Measurements from ENCODE around the gene CXorf51A. TPM values are rescaled to one million over a fixed set of nuclear protein-coding genes. Genes with fewer than 3 reads are reported as not detected.
"Not testable (repeated sequence)": the region's sequence is repeated elsewhere in the genome, so short reads cannot be mapped to it uniquely, and the experiment has no call there.

The CXorf51A gene
- total RNA-seq, result not detected
- polyA plus RNA-seq, result not detected

DNA sequence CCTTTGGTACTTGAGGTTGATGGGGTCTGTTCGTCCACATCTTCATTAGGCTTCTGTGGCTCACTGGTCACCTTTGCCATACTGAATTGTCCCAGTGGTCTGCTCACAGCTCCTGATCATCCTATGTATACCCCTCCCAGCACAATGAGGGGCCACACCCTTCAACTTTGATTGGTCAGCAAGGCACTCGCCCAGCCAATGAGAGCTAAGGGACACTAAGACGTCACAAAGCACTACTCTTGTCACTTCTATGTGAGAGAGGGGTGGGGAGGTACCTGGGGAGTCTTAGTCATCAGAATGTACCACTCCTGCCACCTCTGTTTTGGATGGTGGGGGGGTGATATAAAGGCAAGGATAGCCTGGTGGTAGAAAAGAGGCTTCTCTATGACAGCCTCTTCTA is at the start of gene CXorf51A:
CXorf51A (minus strand) TSS at position 101 of the 400 bp plus-strand sequence; CDS start at position 80, 21 bp downstream.
- not testable (repeated sequence) for H3K36me3 ChIP-seq (ENCODE audit: control insufficient read depth, insufficient read depth, low read length); H3K27ac Mint-ChIP-seq; H3K4me1 Mint-ChIP-seq; H3K36me3 Mint-ChIP-seq; H3K4me3 ChIP-seq (ENCODE audit: low read depth, low read length); DNase-seq; H3K9me3 ChIP-seq (ENCODE audit: control insufficient read depth in 2 of 2, low read length in 2 of 2); H3K9me3 Mint-ChIP-seq; H3K27ac ChIP-seq (ENCODE audit: insufficient read depth, low read length, poor library complexity, severe bottlenecking); H3K4me3 Mint-ChIP-seq; H3K4me1 ChIP-seq (ENCODE audit: control insufficient read depth, insufficient read depth, low read length, poor library complexity, severe bottlenecking); H3K27me3 ChIP-seq (ENCODE audit: control insufficient read depth, insufficient read depth, low read length); ATAC-seq (ENCODE audit: low read depth in 2 of 2); H3K27me3 Mint-ChIP-seq

DNA sequence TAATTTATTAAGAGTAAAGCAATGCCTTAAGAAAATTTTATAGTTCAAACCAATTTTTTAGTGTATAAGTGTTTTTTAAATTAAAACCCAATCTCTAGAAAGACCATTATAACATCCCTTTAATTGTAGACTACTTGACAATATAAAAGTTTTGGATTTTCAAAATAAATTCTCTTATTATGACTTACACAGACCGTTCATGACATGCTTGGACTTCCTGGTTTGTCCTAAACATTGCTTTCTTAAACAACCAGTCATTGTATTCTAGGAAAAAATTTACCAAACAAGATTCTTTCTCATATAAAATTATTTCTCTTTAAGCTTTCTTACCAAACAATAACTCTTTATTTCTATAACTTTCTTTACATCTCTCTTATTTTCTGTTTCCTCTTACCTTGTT is 49.0 kb upstream of the CXorf51A start:
- Mint-ChIP-seq H3K27ac (no peak overlapping the region), H3K27me3 (no peaks in the 10 kb centered on the region)
- peaks cover 0 to 4% of the 10 kb centered on the region in 2 experiments for H3K9me3 ChIP-seq (ENCODE audit: control insufficient read depth in 2 of 2, low read length in 2 of 2)

DNA sequence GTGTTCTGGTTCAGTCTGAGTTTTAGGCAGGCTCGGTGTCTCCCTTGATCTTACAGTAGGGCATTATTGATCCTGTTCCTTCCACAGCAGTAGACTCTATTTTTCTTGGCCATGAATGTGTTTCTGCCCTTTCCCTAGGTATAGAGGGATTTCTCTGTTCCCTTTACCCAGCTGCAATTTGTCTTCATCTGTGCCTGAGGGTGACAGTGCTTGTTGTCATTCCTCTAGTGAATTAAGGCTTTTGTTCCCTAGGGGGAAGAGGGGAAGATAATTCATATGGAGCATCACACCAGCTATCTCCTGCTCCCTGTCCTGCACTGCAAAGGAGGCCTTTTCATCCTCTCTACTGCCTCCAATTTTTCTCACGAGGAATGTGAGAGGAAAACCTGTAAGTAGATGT is 39.7 kb upstream of the CXorf51A start:
- no peak for ATAC-seq (ENCODE audit: low read depth in 2 of 2)
- no peaks in the 10 kb centered on the region for H3K9me3 ChIP-seq (ENCODE audit: control insufficient read depth in 2 of 2, low read length in 2 of 2)
- H3K4me3 Mint-ChIP-seq, result no peak overlapping the region

More for the DNA sequence above, 49.0 kb upstream of the CXorf51A start:
- H3K4me3 Mint-ChIP-seq, result no peak overlapping the region
- no peaks in the 10 kb centered on the region for H3K36me3 Mint-ChIP-seq
- H3K4me1 Mint-ChIP-seq, result no peaks in the 10 kb centered on the region
- H3K9me3 Mint-ChIP-seq, result peaks cover 0 to 4% (median 0%) of the 10 kb centered on the region in 7 donors
- H3K36me3 ChIP-seq (ENCODE audit: control insufficient read depth, insufficient read depth, low read length), result no peaks in the 10 kb centered on the region
- ATAC-seq (ENCODE audit: low read depth in 2 of 2) (no peak), DNase-seq (peak in 1 of 3 donors; percentile 0)
- H3K4me1 ChIP-seq (ENCODE audit: control insufficient read depth, insufficient read depth, low read length, poor library complexity, severe bottlenecking), result no peaks in the 10 kb centered on the region
- H3K27me3 ChIP-seq (ENCODE audit: control insufficient read depth, insufficient read depth, low read length), result no peaks in the 10 kb centered on the region
- H3K4me3 ChIP-seq (ENCODE audit: low read depth, low read length), result no peak overlapping the region
- H3K27ac ChIP-seq (ENCODE audit: insufficient read depth, low read length, poor library complexity, severe bottlenecking), result no peak overlapping the region

DNA sequence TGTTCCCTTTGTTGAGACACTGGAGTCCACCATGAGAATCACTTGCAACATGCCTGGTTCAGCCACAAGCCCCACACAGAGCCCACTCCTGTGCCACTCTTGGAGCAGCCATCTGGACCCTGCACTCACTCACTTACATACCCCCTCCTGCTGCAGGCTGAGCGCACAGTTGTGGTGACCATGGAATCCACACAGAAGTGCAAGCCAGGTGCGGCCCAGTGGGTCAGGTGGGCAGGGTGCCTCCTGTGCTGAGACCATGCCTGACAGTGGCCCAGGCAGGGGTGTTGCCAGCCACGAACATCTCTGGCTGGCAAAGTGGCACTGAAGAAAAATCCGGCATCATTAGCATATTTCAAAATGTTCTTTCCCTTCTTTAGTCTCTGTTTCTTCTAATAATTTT is 17.4 kb upstream of the CXorf51A start:
- no peaks in the 10 kb centered on the region for H3K4me1 Mint-ChIP-seq
- H3K27me3 Mint-ChIP-seq, result no peaks in the 10 kb centered on the region
- peaks cover 0 to 4% (median 0%) of the 10 kb centered on the region in 7 donors for H3K9me3 Mint-ChIP-seq
- Histone ChIP-seq H3K36me3 (ENCODE audit: control insufficient read depth, insufficient read depth, low read length) (no peaks in the 10 kb centered on the region), H3K4me1 (ENCODE audit: control insufficient read depth, insufficient read depth, low read length, poor library complexity, severe bottlenecking) (no peaks in the 10 kb centered on the region), H3K27me3 (ENCODE audit: control insufficient read depth, insufficient read depth, low read length) (no peaks in the 10 kb centered on the region), H3K4me3 (ENCODE audit: low read depth, low read length) (no peak overlapping the region), H3K27ac (ENCODE audit: insufficient read depth, low read length, poor library complexity, severe bottlenecking) (no peak overlapping the region), H3K9me3 (ENCODE audit: control insufficient read depth in 2 of 2, low read length in 2 of 2) (no peaks in the 10 kb centered on the region)
- no peaks in the 10 kb centered on the region for H3K36me3 Mint-ChIP-seq
- no peak for DNase-seq
- no peak overlapping the region for H3K4me3 Mint-ChIP-seq
- no peak overlapping the region for H3K27ac Mint-ChIP-seq
- ATAC-seq (ENCODE audit: low read depth in 2 of 2), result no peak

More for the DNA sequence above, 39.7 kb upstream of the CXorf51A start:
- no peaks in the 10 kb centered on the region for H3K4me1 Mint-ChIP-seq
- Histone ChIP-seq H3K27me3 (ENCODE audit: control insufficient read depth, insufficient read depth, low read length) (no peaks in the 10 kb centered on the region), H3K4me1 (ENCODE audit: control insufficient read depth, insufficient read depth, low read length, poor library complexity, severe bottlenecking) (no peaks in the 10 kb centered on the region), H3K4me3 (ENCODE audit: low read depth, low read length) (no peak overlapping the region), H3K27ac (ENCODE audit: insufficient read depth, low read length, poor library complexity, severe bottlenecking) (no peak overlapping the region), H3K36me3 (ENCODE audit: control insufficient read depth, insufficient read depth, low read length) (no peaks in the 10 kb centered on the region)
- H3K27me3 Mint-ChIP-seq, result no peaks in the 10 kb centered on the region
- DNase-seq, result no peak
- peaks cover 0 to 5% (median 0%) of the 10 kb centered on the region in 7 donors for H3K9me3 Mint-ChIP-seq
- no peak overlapping the region for H3K27ac Mint-ChIP-seq
- no peaks in the 10 kb centered on the region for H3K36me3 Mint-ChIP-seq

DNA sequence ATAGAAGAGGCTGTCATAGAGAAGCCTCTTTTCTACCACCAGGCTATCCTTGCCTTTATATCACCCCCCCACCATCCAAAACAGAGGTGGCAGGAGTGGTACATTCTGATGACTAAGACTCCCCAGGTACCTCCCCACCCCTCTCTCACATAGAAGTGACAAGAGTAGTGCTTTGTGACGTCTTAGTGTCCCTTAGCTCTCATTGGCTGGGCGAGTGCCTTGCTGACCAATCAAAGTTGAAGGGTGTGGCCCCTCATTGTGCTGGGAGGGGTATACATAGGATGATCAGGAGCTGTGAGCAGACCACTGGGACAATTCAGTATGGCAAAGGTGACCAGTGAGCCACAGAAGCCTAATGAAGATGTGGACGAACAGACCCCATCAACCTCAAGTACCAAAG is 5.1 kb downstream of the CXorf51A start, which contains the start of gene CXorf51B:
CXorf51B (plus strand) TSS at position 301 of the 400 bp plus-strand sequence; CDS start at position 322, 21 bp downstream.
- not testable (repeated sequence) for H3K27ac ChIP-seq (ENCODE audit: insufficient read depth, low read length, poor library complexity, severe bottlenecking); H3K36me3 ChIP-seq (ENCODE audit: control insufficient read depth, insufficient read depth, low read length); H3K4me3 Mint-ChIP-seq; H3K27me3 ChIP-seq (ENCODE audit: control insufficient read depth, insufficient read depth, low read length); H3K4me1 ChIP-seq (ENCODE audit: control insufficient read depth, insufficient read depth, low read length, poor library complexity, severe bottlenecking); H3K4me1 Mint-ChIP-seq; ATAC-seq (ENCODE audit: low read depth in 2 of 2); H3K27ac Mint-ChIP-seq; DNase-seq; H3K4me3 ChIP-seq (ENCODE audit: low read depth, low read length); H3K36me3 Mint-ChIP-seq; H3K27me3 Mint-ChIP-seq; H3K9me3 Mint-ChIP-seq; H3K9me3 ChIP-seq (ENCODE audit: control insufficient read depth in 2 of 2, low read length in 2 of 2)

Other genes starting within 250 kb of the CXorf51A start
- not detected for gene CXorf51B, start 5.0 kb downstream of the CXorf51A start, total RNA-seq
- not detected for gene CXorf51B, start 5.0 kb downstream of the CXorf51A start, polyA plus RNA-seq